Large intestine (tissue), 3 donors: ENCODE results near the gene VAPB. TPM values are rescaled to one million over a fixed set of nuclear protein-coding genes. Genes with fewer than 3 reads are reported as not detected.

Source experiments
- DNase-seq, 2 donors: peaks; one replicate each; pipeline versions ENCODE4 v3.0.0 to v3.0.0-alpha.2; 2013
- H3K27ac ChIP-seq: one replicate; pipeline ENCODE4 v1.5.1; 2013; ENCODE audit warnings: low read length
- H3K27me3 ChIP-seq: 2 replicates; pipeline ENCODE4 v1.6.1; 2013; ENCODE audit warnings: low read length; ENCODE audit not compliant: control insufficient read depth, insufficient read depth
- H3K36me3 ChIP-seq: 2 replicates; pipeline ENCODE4 v1.6.1; 2013; ENCODE audit warnings: low read length; ENCODE audit not compliant: control insufficient read depth, insufficient read depth
- H3K4me1 ChIP-seq: one replicate; pipeline ENCODE4 v1.6.1; 2013; ENCODE audit warnings: low read length; ENCODE audit not compliant: control insufficient read depth, insufficient read depth
- H3K4me3 ChIP-seq: one replicate; pipeline ENCODE4 v1.5.1; 2013; ENCODE audit warnings: low read length
- H3K9me3 ChIP-seq: one replicate; pipeline ENCODE4 v1.6.1; 2013; ENCODE audit warnings: mild to moderate bottlenecking, low read depth, low read length, moderate library complexity; ENCODE audit not compliant: control insufficient read depth
- WGBS: methylation state at CpG from one replicate; pipeline ENCODE4 v1.1.5; 2013; ENCODE audit warnings: low lambda C conversion rate; ENCODE audit not compliant: insufficient coverage; 5-methylcytosine and 5-hydroxymethylcytosine counted together
- polyA plus RNA-seq: library from polyadenylated mRNA; unstranded; fragments of 120-200 nt; gene quantifications from one replicate; pipeline ENCODE4 v1.2.1, GENCODE V29; 2013

Gene VAPB
- polyA plus RNA-seq, 1 donor, result 39.2 TPM

GRCh38 chr20:58377017-58377416 lies 12.0 kb upstream of the VAPB start:
- no peak overlapping the region for H3K27ac ChIP-seq
- peaks cover 8% of the 10 kb centered on the region for H3K4me1 ChIP-seq
- DNase-seq, result no peak
- H3K9me3 ChIP-seq, result no peaks in the 10 kb centered on the region
- H3K36me3 ChIP-seq, result no peaks in the 10 kb centered on the region
- no peak overlapping the region for H3K4me3 ChIP-seq
- H3K27me3 ChIP-seq, result peaks cover 4% of the 10 kb centered on the region
- no CpG with 5 or more reads among the region's 1 CpG for WGBS

- Histone ChIP-seq H3K9me3 (no peaks in the 10 kb centered on the region), H3K27ac (no peak overlapping the region), H3K27me3 (peaks cover 4% of the 10 kb centered on the region), H3K36me3 (no peaks in the 10 kb centered on the region), H3K4me1 (peaks cover 3% of the 10 kb centered on the region), H3K4me3 (no peak overlapping the region)
- WGBS, result 85% methylated on average over 4 of the region's 7 CpGs
- no peak for DNase-seq
Observed at GRCh38 chr20:58377766-58378401, 11.1 kb upstream of the VAPB start.

GRCh38 chr20:58378704-58379103 lies 10.3 kb upstream of the VAPB start:
- DNase-seq, result no peak
- H3K4me1 ChIP-seq, result no peaks in the 10 kb centered on the region
- no peaks in the 10 kb centered on the region for H3K9me3 ChIP-seq
- no peak overlapping the region for H3K4me3 ChIP-seq
- no peaks in the 10 kb centered on the region for H3K36me3 ChIP-seq
- H3K27me3 ChIP-seq, result peaks cover 4% of the 10 kb centered on the region
- 100% methylated on average over 1 of the region's 3 CpGs for WGBS
- no peak overlapping the region for H3K27ac ChIP-seq

- Histone ChIP-seq H3K27me3 (peaks cover 4% of the 10 kb centered on the region), H3K27ac (no peak overlapping the region), H3K4me3 (no peak overlapping the region), H3K9me3 (no peaks in the 10 kb centered on the region), H3K36me3 (no peaks in the 10 kb centered on the region), H3K4me1 (no peaks in the 10 kb centered on the region)
- no peak for DNase-seq
- WGBS, result no CpG with 5 or more reads among the region's 7 CpGs
Observed at GRCh38 chr20:58381627-58382026, 7.4 kb upstream of the VAPB start.

- no peaks in the 10 kb centered on the region for H3K4me1 ChIP-seq
- no CpG with 5 or more reads among the region's 4 CpGs for WGBS
Observed at GRCh38 chr20:58382096-58382495, 6.9 kb upstream of the VAPB start.

GRCh38 chr20:58384821-58385220 lies 4.2 kb upstream of the VAPB start:
- Histone ChIP-seq H3K9me3 (no peaks in the 10 kb centered on the region), H3K36me3 (no peaks in the 10 kb centered on the region), H3K27ac (no peak overlapping the region), H3K27me3 (no peaks in the 10 kb centered on the region), H3K4me3 (no peak overlapping the region), H3K4me1 (peaks cover under 1% of the 10 kb centered on the region)
- DNase-seq, result no peak
- WGBS, result 100% methylated on average over 2 of the region's 5 CpGs

More at GRCh38 chr20:58382096-58382495, 6.9 kb upstream of the VAPB start:
- no peak for DNase-seq
- no peaks in the 10 kb centered on the region for H3K36me3 ChIP-seq
- H3K27me3 ChIP-seq, result peaks cover 4% of the 10 kb centered on the region
- H3K4me3 ChIP-seq, result no peak overlapping the region
- no peaks in the 10 kb centered on the region for H3K9me3 ChIP-seq
- no peak overlapping the region for H3K27ac ChIP-seq

GRCh38 chr20:58388028-58388601 lies 914 bp upstream of the VAPB start:
- Histone ChIP-seq H3K27ac (no peak overlapping the region), H3K4me1 (peaks cover 14% of the 10 kb centered on the region)

GRCh38 chr20:58389324-58389967 lies 417 bp downstream of the VAPB start:
- H3K9me3 ChIP-seq, result no peaks in the 10 kb centered on the region
- H3K36me3 ChIP-seq, result peaks cover 12% of the 10 kb centered on the region
- H3K4me3 ChIP-seq, result peak overlapping the region; percentile 83
- no CpG with 5 or more reads among the region's 56 CpGs for WGBS
- DNase-seq, result peak; percentile 31 to 76
- peak overlapping the region; percentile 81 for H3K27ac ChIP-seq
- H3K27me3 ChIP-seq, result no peaks in the 10 kb centered on the region
- peaks cover 14% of the 10 kb centered on the region for H3K4me1 ChIP-seq

More at GRCh38 chr20:58388028-58388601, 914 bp upstream of the VAPB start:
- WGBS, result 65% methylated on average over 2 of the region's 4 CpGs
- H3K9me3 ChIP-seq, result no peaks in the 10 kb centered on the region
- no peak for DNase-seq
- H3K27me3 ChIP-seq, result no peaks in the 10 kb centered on the region
- peak overlapping the region; percentile 51 for H3K4me3 ChIP-seq
- H3K36me3 ChIP-seq, result peaks cover 12% of the 10 kb centered on the region

- Histone ChIP-seq H3K27ac (peak overlapping the region; percentile 81), H3K36me3 (peaks cover 12% of the 10 kb centered on the region), H3K27me3 (no peaks in the 10 kb centered on the region), H3K4me3 (peak overlapping the region; percentile 83), H3K4me1 (peaks cover 14% of the 10 kb centered on the region), H3K9me3 (no peaks in the 10 kb centered on the region)
- DNase-seq, result no peak
- 100% methylated on average over 2 of the region's 17 CpGs for WGBS
Observed at GRCh38 chr20:58389968-58390658, 1.1 kb downstream of the VAPB start.

GRCh38 chr20:58390659-58391035 lies 1.6 kb downstream of the VAPB start:
- no peaks in the 10 kb centered on the region for H3K27me3 ChIP-seq
- DNase-seq, result no peak
- WGBS, result 100% methylated on average over 1 of the region's 8 CpGs
- no peak overlapping the region for H3K27ac ChIP-seq
- peaks cover 18% of the 10 kb centered on the region for H3K4me1 ChIP-seq
- H3K4me3 ChIP-seq, result peak overlapping the region; percentile 83
- H3K9me3 ChIP-seq, result no peaks in the 10 kb centered on the region
- H3K36me3 ChIP-seq, result peaks cover 12% of the 10 kb centered on the region
